Progenitor cell of endocrine pancreas (in vitro differentiated cells): ENCODE results near the gene BNC2. TPM values are rescaled to one million over a fixed set of nuclear protein-coding genes. Genes with fewer than 3 reads are reported as not detected.

Source experiments
- DNase-seq: peaks from one replicate; pipeline ENCODE4 v3.0.0; 2021; ENCODE audit warnings: low spot score; ENCODE audit not compliant: unreplicated experiment
- H3K27ac Mint-ChIP-seq: 2 replicates; pipeline ENCODE4 v1.8.0; 2021; ENCODE audit warnings: mild to moderate bottlenecking, moderate library complexity, mixed read lengths
- H3K27me3 Mint-ChIP-seq: 2 replicates; pipeline ENCODE4 v1.8.0; 2021; ENCODE audit warnings: mixed read lengths
- H3K36me3 Mint-ChIP-seq: 2 replicates; pipeline ENCODE4 v1.8.0; 2022; ENCODE audit warnings: mixed read lengths; ENCODE audit not compliant: insufficient read depth
- H3K4me1 Mint-ChIP-seq: 2 replicates; pipeline ENCODE4 v1.8.0; 2021; ENCODE audit warnings: low read depth, mixed read lengths
- H3K4me3 Mint-ChIP-seq: 2 replicates; pipeline ENCODE4 v1.8.0; 2021; ENCODE audit warnings: low read depth, mild to moderate bottlenecking, moderate library complexity, mixed read lengths
- H3K9me3 Mint-ChIP-seq: 2 replicates; pipeline ENCODE4 v1.8.0; 2021; ENCODE audit warnings: low read depth, mixed read lengths
- total RNA-seq: library from RNA; stranded (reverse); gene quantifications from 2 replicates; pipeline ENCODE4 v1.2.1, GENCODE V29; 2021
- TF ChIP-seq, protein P1 (sequence below): fragments of 200-600 bp; sonication (generic); IDR thresholded peaks from one replicate; pipeline ENCODE4 v1.5.0; 2021; ENCODE audit warnings: antibody characterized with exemption, mild to moderate bottlenecking; ENCODE audit not compliant: unreplicated experiment

The BNC2 gene
- total RNA-seq, 1 donor from 2014 or later, result 1.0 TPM

GRCh38 chr9:16516891-16517290 is 353.6 kb downstream of the BNC2 start:
- H3K9me3 Mint-ChIP-seq, result no peaks in the 10 kb centered on the region
- H3K4me1 Mint-ChIP-seq, result peaks cover 9% of the 10 kb centered on the region
- no peak for DNase-seq
- H3K4me3 Mint-ChIP-seq, result no peak overlapping the region
- H3K27me3 Mint-ChIP-seq, result peaks cover 14% of the 10 kb centered on the region
- TF ChIP-seq, protein P1, sequence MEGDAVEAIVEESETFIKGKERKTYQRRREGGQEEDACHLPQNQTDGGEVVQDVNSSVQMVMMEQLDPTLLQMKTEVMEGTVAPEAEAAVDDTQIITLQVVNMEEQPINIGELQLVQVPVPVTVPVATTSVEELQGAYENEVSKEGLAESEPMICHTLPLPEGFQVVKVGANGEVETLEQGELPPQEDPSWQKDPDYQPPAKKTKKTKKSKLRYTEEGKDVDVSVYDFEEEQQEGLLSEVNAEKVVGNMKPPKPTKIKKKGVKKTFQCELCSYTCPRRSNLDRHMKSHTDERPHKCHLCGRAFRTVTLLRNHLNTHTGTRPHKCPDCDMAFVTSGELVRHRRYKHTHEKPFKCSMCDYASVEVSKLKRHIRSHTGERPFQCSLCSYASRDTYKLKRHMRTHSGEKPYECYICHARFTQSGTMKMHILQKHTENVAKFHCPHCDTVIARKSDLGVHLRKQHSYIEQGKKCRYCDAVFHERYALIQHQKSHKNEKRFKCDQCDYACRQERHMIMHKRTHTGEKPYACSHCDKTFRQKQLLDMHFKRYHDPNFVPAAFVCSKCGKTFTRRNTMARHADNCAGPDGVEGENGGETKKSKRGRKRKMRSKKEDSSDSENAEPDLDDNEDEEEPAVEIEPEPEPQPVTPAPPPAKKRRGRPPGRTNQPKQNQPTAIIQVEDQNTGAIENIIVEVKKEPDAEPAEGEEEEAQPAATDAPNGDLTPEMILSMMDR, result no peak
- H3K27ac Mint-ChIP-seq, result no peak overlapping the region
- no peaks in the 10 kb centered on the region for H3K36me3 Mint-ChIP-seq

DNA sequence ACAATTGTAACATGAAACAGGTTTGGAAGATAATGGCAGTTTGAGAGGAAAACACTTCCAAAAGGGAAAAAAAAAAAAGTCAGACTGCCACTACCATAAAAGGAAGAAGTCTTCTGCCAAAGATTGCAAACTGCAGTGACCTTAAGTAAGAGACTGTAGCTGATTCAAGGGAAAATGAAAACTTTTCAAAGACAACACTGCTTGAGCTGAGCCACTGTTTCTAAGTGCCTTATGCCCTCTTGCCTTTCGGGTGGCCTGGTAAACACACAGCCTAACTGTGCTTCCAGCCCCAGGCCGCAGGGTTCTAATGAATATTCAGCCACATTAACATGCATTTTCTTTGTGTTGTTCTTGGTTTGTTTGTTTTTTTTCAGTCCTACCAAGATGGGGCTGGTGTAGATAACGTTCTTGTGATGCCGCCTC is 354.6 kb downstream of the BNC2 start:
- peaks cover 9% of the 10 kb centered on the region for H3K4me1 Mint-ChIP-seq
- no peak overlapping the region for H3K27ac Mint-ChIP-seq
- H3K27me3 Mint-ChIP-seq, result peaks cover 14% of the 10 kb centered on the region
- H3K36me3 Mint-ChIP-seq, result no peaks in the 10 kb centered on the region
- H3K9me3 Mint-ChIP-seq, result no peaks in the 10 kb centered on the region
- TF ChIP-seq, protein P1, result no peak
- no peak for DNase-seq
- H3K4me3 Mint-ChIP-seq, result no peak overlapping the region

DNA sequence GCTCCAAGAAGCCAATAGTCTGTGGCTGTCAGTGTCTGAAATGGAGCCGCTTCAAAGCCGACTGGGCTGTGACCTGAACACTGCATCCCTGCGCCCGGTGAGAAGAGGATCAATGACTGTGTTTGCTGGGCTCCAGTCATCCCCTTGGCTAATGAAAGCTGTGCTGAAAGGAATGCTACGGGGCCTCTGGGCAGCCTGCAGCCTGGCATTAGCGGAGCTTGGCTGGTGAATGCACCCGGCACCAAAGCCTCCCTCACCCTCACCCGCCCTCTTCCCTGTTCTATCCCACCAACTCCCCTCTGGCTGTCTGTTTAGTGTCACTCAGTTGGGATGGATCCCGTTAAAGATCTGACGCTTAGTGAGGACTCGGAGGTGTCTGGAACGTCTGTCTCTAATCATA is 355.3 kb downstream of the BNC2 start:
- H3K9me3 Mint-ChIP-seq, result no peaks in the 10 kb centered on the region
- no peaks in the 10 kb centered on the region for H3K36me3 Mint-ChIP-seq
- peaks cover 14% of the 10 kb centered on the region for H3K27me3 Mint-ChIP-seq
- no peak overlapping the region for H3K4me3 Mint-ChIP-seq
- no peak for DNase-seq
- H3K4me1 Mint-ChIP-seq, result peaks cover 9% of the 10 kb centered on the region
- TF ChIP-seq, protein P1, result no peak
- peak overlapping the region; percentile 11 for H3K27ac Mint-ChIP-seq

DNA sequence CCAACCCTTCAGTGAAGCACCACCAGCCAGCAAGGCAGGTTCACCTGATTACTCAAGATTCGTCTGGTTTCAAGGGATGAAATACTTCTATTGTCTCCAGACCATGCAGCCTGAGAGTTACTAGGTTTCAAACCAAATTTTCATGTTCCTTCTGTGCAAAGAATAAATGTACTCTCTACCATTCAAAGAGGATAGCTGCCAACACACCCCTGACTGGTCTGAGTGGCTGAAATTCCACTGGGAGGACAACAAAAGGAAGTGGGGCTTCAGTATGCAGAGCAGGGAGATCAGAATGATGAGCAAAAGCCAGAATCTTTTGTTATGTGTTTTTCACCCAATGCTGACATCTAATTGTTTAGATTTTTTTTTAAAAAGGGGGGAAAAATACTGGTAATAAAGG is 356.3 kb downstream of the BNC2 start:
- Mint-ChIP-seq H3K27ac (no peak overlapping the region), H3K4me3 (no peak overlapping the region), H3K9me3 (no peaks in the 10 kb centered on the region), H3K27me3 (peaks cover 12% of the 10 kb centered on the region), H3K36me3 (no peaks in the 10 kb centered on the region), H3K4me1 (peaks cover 9% of the 10 kb centered on the region)
- TF ChIP-seq, protein P1, result no peak
- DNase-seq, result no peak

DNA sequence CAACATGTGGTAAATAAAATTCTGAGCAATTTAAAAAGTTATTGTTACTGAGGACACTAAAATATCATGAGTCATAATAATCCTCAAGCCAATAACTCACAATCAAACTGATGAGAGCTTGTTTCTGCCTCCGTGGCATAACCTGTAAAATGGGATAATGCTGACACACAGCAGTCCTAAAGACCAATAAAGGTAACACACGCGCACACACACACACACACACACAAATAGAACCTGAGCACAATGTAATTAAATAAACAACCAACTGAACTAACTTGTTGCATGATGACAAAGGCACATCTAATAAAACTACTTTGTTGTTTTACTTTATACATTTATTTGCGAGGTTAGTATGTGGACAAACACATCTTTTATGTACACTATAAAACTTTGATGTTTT is 358.2 kb downstream of the BNC2 start:
- no peaks in the 10 kb centered on the region for H3K36me3 Mint-ChIP-seq
- no peak overlapping the region for H3K27ac Mint-ChIP-seq
- H3K27me3 Mint-ChIP-seq, result peaks cover 12% of the 10 kb centered on the region
- H3K4me3 Mint-ChIP-seq, result no peak overlapping the region
- TF ChIP-seq, protein P1, result no peak
- peaks cover 9% of the 10 kb centered on the region for H3K4me1 Mint-ChIP-seq
- no peaks in the 10 kb centered on the region for H3K9me3 Mint-ChIP-seq
- no peak for DNase-seq
